HG02884 (cell line): ENCODE results near the gene KCNJ14.

ENCODE experiments used
- ATAC-seq: cut with Tn5 transposase; IDR thresholded peaks from one replicate; pipeline ENCODE4 v1.9.1; 2021; ENCODE audit warnings: mild to moderate bottlenecking, moderate library complexity; ENCODE audit not compliant: unreplicated experiment

The KCNJ14 gene

GRCh38 chr19:48444936-48445200 is 10.5 kb upstream of the KCNJ14 start:
- ATAC-seq, result no peak

GRCh38 chr19:48445256-48445605 is 10.1 kb upstream of the KCNJ14 start:
- peak; percentile 12 for ATAC-seq

DNA sequence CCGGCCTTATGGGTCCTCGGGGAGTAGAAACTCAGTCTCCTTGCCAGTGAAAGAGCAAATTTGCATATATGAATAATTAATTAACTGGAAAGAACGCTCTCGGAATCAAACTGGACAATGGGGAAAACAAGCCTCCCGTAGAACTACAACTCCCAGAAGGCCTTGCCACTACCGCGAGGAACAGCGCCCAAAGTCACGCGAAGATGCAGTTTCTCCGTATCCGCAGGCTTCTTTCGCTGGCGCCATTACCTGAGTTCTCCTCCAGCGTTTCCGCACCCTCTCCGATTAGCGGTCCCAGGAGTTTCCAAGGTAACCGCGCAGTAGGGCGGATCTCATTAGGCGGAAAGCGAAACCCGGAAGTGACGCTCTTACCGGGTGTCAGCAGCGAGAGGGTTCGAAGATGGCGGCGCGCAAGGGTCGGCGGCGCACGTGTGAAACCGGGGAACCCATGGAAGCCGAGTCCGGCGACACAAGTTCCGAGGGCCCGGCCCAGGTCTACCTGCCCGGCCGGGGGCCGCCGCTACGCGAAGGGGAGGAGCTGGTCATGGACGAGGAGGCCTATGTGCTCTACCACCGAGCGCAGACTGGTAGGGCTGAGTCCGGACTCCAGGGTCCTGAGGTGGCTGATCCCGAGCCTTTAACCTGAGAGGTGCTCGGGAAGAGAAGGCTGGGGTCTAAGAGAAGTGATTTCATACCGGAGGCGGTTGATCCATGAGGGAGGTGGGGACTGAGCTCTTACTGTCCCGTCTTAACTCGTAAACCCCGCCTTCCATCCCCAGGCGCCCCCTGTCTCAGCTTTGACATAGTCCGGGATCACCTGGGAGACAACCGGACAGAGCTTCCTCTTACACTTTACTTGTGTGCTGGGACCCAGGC is 9.5 kb upstream of the KCNJ14 start, which contains the start of gene GRWD1:
TSS of gene GRWD1 (plus strand) at position 378 of the 876 bp plus-strand sequence. CDS start at position 401, 23 bp downstream.
- ATAC-seq, result peak; percentile 70

- ATAC-seq, result no peak
Observed at GRCh38 chr19:48446579-48446978, 8.8 kb upstream of the KCNJ14 start.

- no peak for ATAC-seq
Observed at GRCh38 chr19:48448563-48448962, 6.8 kb upstream of the KCNJ14 start.

- no peak for ATAC-seq
Observed at GRCh38 chr19:48450441-48450840, 4.9 kb upstream of the KCNJ14 start.

GRCh38 chr19:48450863-48451262 is 4.5 kb upstream of the KCNJ14 start:
- no peak for ATAC-seq

GRCh38 chr19:48451624-48452023 is 3.8 kb upstream of the KCNJ14 start:
- ATAC-seq, result no peak

- no peak for ATAC-seq
Observed at GRCh38 chr19:48452289-48453190, 2.8 kb upstream of the KCNJ14 start.

DNA sequence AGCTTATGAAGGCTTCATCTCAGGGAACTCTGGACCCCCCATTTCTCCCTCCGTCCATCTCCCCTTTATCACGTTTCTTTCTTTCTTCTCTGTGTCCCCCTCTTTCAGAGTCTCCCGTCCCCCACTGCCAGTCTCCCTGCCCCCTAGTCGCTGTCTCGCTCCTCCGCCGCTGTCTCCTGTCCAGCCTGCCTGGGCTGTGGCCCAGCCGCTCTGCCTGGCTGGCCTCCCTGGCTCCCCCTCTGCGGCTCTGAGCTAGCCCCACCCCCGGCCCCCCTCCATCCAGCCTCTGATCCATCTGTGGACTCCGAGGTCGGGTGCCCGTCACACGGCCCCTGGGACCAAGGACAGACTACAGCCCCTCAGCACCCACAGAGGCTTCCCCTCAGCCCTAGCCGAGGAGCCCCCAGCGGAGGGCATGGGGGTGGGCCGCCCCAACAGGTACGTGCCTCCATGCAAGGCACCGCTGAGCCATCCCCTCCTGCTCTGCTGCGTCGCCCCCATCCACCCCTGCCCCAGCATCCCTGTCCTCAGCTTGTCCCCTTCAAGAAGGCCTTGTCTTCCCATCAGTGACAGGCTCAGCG is 1.1 kb upstream of the KCNJ14 start:
- ATAC-seq, result no peak

GRCh38 chr19:48455908-48456562 is 661 bp downstream of the KCNJ14 start:
- ATAC-seq, result no peak

- ATAC-seq, result no peak
Observed at GRCh38 chr19:48456864-48457263, 1.5 kb downstream of the KCNJ14 start.

GRCh38 chr19:48458016-48458415 is 2.6 kb downstream of the KCNJ14 start:
- no peak for ATAC-seq

- ATAC-seq, result no peak
Observed at GRCh38 chr19:48461651-48461981, 6.2 kb downstream of the KCNJ14 start.

- no peak for ATAC-seq
Observed at GRCh38 chr19:48461982-48462655, 6.7 kb downstream of the KCNJ14 start.

GRCh38 chr19:48465215-48465614 is 9.8 kb downstream of the KCNJ14 start:
- ATAC-seq, result no peak

DNA sequence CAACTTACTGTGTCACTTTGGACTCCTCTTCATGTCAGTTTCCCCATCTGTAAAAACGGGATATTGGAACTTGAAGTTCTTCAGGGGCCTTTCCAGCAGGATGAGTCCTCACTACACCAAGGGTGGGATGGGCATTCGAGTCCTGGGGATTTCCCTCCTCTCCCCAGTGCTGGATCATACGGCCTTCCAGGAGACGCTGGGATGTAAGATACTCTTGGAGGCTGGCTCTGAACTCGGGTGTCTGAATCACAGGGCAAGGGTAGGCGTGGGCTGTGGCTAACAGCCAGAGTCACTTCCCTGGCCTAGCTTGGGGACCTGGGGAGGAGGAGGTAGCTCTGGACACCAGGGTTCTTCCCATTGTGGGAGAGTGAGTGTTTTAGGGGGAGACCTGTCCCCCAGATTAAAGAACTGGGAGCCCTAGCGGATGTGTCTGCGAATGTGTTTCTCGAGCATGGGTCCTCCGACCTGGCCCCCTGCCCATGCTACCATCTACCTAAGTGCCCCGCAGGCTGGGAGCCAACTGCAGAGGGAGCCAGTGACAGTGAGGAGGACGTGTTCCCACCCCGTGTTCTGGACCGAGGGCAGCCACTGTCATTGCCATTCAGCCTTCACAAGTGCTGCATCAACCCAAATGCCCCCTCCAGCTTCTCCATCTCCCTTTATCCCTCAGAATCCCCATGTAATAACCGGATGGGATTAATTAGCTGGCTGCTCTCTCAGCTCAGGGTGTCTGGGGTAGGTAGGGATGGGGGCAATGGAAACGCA is 11.4 kb downstream of the KCNJ14 start:
- no peak for ATAC-seq

DNA sequence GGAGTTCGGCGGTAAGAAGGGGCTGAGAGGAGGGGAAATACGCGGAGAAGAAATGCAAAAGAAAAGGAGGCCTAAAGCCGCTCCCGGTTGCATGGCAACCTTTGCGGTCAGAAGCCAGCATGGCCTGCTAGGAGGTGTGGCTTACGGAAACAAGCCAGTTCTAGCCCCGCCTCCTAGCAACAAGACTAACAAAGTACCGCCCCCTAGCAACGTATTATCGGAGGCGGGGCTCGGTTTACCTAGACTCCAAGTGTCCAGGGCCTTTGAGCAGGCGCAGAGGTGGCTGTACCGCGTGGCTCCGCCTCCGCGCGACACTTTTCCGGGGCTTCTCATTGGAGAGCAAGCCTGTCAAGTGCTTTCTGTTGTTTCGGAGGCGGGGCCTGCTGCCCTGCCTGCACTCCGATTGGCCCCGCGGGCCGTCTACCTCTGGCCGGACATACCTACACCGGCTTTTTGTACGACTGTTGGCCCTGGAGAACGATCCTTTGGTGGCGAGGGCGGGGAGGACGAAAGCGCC is 13.5 kb downstream of the KCNJ14 start:
- peak; percentile 85 for ATAC-seq

- ATAC-seq, result peak; percentile 9
Observed at GRCh38 chr19:48469289-48469881, 14.0 kb downstream of the KCNJ14 start, which contains the start of gene CYTH2. CYTH2 (plus strand) TSS chr19:48469369; CDS start chr19:48469508, 139 bp downstream.
